PFSK-1 (cell line): ENCODE measurements around the gene CFAP20DC.

Experiments used
- FOXP2 ChIP-seq: optimal IDR thresholded peaks from 2 replicates; pipeline ENCODE3; 2011; ENCODE audit warnings: borderline replicate concordance, control low read depth, inconsistent platforms; ENCODE audit not compliant: insufficient read depth; ENCODE audit errors: extremely low read length, extremely low read depth
- POLR2AphosphoS5 ChIP-seq: IDR thresholded peaks from 2 replicates; pipeline ENCODE4 v1.6.1; 2012; ENCODE audit warnings: low read depth, mild to moderate bottlenecking, control low read depth, low read length, moderate library complexity
- SIN3A ChIP-seq: IDR thresholded peaks from 2 replicates; pipeline ENCODE4 v1.6.1; 2012; ENCODE audit warnings: mild to moderate bottlenecking, low read length, moderate library complexity, borderline replicate concordance; ENCODE audit not compliant: insufficient read depth
- TAF1 ChIP-seq: IDR thresholded peaks from 2 replicates; pipeline ENCODE4 v1.6.1; 2012; ENCODE audit warnings: low read length, control low read depth, borderline replicate concordance; ENCODE audit not compliant: insufficient read depth
- TF ChIP-seq, protein P1 (sequence below), 2 experiments: IDR thresholded peaks; 2 replicates each; pipeline versions ENCODE4 v1.6.1 to v1.8.0; 2011 to 2012; ENCODE audit warnings: low read depth in 2 of 2, low read length in 2 of 2, control low read depth in 1 of 2, inconsistent platforms in 1 of 2, mild to moderate bottlenecking in 1 of 2, moderate library complexity in 1 of 2; ENCODE audit not compliant: insufficient read depth in 1 of 2

The CFAP20DC gene

DNA sequence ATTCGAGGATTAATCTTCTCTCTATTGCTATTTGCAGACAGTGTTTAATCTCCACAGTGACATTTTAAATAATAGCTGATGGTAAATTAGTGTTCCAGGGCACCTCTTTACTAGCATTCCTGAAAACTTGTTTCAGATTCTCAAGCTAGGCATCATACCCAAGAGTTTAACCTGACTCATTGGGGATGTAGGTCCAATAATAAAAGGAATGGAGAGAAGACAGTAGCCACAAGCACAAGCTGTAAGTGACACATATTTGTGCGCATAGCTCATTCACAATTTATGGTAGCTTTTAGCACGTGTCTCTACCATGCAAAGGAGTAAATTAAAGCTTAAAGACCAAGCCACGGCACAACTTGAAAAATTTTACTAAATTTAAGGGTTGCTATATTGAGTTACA lies 212.0 kb downstream of the CFAP20DC start:
- TF ChIP-seq FOXP2 = no peak
- TF ChIP-seq, protein P1, sequence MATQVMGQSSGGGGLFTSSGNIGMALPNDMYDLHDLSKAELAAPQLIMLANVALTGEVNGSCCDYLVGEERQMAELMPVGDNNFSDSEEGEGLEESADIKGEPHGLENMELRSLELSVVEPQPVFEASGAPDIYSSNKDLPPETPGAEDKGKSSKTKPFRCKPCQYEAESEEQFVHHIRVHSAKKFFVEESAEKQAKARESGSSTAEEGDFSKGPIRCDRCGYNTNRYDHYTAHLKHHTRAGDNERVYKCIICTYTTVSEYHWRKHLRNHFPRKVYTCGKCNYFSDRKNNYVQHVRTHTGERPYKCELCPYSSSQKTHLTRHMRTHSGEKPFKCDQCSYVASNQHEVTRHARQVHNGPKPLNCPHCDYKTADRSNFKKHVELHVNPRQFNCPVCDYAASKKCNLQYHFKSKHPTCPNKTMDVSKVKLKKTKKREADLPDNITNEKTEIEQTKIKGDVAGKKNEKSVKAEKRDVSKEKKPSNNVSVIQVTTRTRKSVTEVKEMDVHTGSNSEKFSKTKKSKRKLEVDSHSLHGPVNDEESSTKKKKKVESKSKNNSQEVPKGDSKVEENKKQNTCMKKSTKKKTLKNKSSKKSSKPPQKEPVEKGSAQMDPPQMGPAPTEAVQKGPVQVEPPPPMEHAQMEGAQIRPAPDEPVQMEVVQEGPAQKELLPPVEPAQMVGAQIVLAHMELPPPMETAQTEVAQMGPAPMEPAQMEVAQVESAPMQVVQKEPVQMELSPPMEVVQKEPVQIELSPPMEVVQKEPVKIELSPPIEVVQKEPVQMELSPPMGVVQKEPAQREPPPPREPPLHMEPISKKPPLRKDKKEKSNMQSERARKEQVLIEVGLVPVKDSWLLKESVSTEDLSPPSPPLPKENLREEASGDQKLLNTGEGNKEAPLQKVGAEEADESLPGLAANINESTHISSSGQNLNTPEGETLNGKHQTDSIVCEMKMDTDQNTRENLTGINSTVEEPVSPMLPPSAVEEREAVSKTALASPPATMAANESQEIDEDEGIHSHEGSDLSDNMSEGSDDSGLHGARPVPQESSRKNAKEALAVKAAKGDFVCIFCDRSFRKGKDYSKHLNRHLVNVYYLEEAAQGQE (IDR thresholded peaks at IDR 0.05; ENCODE audit: insufficient read depth in 1 of 2, low read depth in 2 of 2, low read length in 2 of 2) = no peak
- no peak for TF ChIP-seq SIN3A
- no peak for TF ChIP-seq POLR2AphosphoS5
- TF ChIP-seq TAF1 = no peak

DNA sequence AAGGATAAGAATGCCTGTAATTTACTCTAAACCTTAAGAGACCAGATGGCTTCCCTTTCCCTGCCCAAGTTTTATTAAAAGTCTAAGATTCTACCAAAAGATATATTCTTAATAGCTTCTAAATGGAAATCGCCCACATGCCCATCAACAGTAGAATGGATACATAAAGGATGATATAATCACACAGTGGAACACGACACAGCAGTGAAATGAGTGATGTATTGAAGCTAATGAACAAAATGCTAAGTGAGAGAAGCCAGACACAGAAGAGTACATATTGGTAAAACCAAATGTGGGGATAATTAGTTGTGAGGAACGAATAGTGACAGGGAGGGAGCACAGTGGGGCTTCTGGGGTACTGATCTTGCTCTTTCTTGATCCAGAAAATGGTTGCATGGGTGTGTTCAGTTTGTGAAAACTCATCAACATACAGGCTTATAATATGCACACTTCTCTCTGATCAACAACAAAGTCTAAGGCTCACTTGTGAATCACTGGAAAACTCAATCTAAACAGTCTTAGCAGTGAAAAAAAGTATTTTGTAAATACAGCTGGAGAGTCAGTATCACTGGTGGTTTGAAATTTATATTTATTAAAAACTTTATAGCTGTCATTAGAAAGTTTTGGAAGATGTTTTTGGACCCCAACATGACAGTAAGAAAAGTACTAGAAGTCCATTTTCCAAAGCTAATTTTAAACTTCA lies 212.5 kb downstream of the CFAP20DC start:
- no peak for TF ChIP-seq POLR2AphosphoS5
- TF ChIP-seq FOXP2 = no peak
- TF ChIP-seq TAF1 = no peak
- TF ChIP-seq, protein P1 (IDR thresholded peaks at IDR 0.05; ENCODE audit: insufficient read depth in 1 of 2, low read depth in 2 of 2, low read length in 2 of 2) = no peak
- TF ChIP-seq SIN3A = no peak

DNA sequence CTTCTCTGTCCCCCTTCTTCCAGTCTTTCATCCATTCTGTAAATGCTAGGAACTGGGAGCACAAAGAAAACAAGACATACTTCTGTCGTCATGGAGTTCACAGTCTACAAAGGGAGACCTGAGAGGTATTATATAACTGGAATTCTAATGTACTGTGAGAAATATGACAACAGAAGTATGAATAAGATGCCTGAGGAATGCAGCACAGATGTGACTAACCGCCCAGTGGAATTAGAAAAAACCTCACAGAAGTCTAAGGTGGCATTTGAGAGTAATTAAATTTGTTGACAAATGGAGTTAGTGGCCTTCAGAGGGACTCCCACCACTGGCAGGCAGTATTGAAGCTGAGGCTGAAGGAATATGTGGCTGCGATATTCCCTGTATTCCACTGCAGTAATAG lies 214.7 kb downstream of the CFAP20DC start:
- TF ChIP-seq, protein P1 (IDR thresholded peaks at IDR 0.05; ENCODE audit: insufficient read depth in 1 of 2, low read depth in 2 of 2, low read length in 2 of 2) = no peak
- no peak for TF ChIP-seq TAF1
- TF ChIP-seq POLR2AphosphoS5 = no peak

DNA sequence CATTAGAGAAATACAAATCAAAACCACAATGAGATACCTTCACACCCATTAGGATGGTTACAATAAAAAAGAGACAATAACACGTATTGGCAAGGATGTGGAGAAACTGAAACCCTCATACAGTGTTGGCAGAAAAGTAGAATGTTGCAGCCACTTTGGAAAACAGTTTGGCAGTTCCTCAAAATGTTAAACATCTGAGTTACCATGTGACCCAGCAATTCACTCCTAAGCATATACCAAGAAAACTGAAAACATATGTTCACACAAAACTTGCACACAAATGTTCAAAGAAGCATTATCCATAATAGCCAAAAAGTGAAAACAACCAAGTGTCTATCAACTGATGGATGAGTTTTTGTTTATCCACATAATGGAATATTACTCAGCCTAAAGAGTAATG lies 216.3 kb downstream of the CFAP20DC start:
- no peak for TF ChIP-seq TAF1
- TF ChIP-seq SIN3A = no peak
- no peak for TF ChIP-seq FOXP2
- TF ChIP-seq, protein P1 (IDR thresholded peaks at IDR 0.05; ENCODE audit: insufficient read depth in 1 of 2, low read depth in 2 of 2, low read length in 2 of 2) = no peak
- TF ChIP-seq POLR2AphosphoS5 = no peak
